ENCODE results near the gene PHLPP1. TPM values are rescaled to one million over a fixed set of nuclear protein-coding genes. Genes with fewer than 3 reads are reported as not detected.

PHLPP1 gene
- total RNA-seq, 1 experiment from 2014 or later: 14.7 TPM

DNA sequence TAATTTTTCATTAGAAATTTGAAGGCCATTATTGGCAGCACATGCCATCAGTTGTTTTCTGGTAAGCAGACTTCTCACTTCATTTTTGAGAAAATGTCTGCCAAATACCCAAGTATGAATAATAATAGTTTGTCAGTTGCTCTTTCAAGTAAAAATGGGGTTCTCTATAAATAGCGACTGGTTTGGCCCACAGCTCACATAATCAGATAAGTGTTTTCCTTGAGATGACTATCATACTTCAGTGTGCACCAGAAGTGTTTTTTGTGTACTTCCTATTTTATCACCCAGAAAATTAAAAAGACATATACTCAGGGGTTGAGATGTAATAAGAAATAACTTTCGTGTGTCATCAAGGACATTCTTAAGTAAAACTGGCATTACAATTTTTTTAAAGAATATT is 147.1 kb downstream of the PHLPP1 start:
- Histone ChIP-seq H3K4me3 (replicated peaks in 1 of 2; ENCODE audit: low read depth in 1 of 2, low read length in 2 of 2) (no peak overlapping the region), H3K9me3 (ENCODE audit: control insufficient read depth in 1 of 2, insufficient read depth in 1 of 2, low read depth in 1 of 2, low read length in 2 of 2) (no peaks in the 10 kb centered on the region), H3K4me1 (ENCODE audit: control insufficient read depth in 1 of 2, insufficient read depth in 2 of 2, low read length in 2 of 2) (peaks cover 5 to 28% of the 10 kb centered on the region in 2 experiments), H3K9me2 (ENCODE audit: insufficient read depth) (no peaks in the 10 kb centered on the region), H3K27ac (ENCODE audit: low read depth, low read length) (no peak overlapping the region), H3K27me3 (ENCODE audit: insufficient read depth, low read length) (no peaks in the 10 kb centered on the region), H3K4me2 (ENCODE audit: low read length) (no peak overlapping the region), H3K36me3 (ENCODE audit: control insufficient read depth in 1 of 2, insufficient read depth in 2 of 2, low read length in 2 of 2) (no peaks in the 10 kb centered on the region), H3K9ac (ENCODE audit: low read length) (no peak overlapping the region), H2AFZ (ENCODE audit: low read depth, low read length, poor library complexity, severe bottlenecking) (no peak overlapping the region), H3K79me2 (ENCODE audit: insufficient read depth, low read length) (no peaks in the 10 kb centered on the region), H4K20me1 (ENCODE audit: insufficient read depth) (no peaks in the 10 kb centered on the region)
- POLR2A ChIA-PET: no interaction called here
- no TSS peak for BruUV-seq (replicated peaks)
- CTCF ChIA-PET: no interaction called here
- TF ChIP-seq EZH2 (IDR thresholded peaks at IDR 0.05) (no peak), ZFX (IDR thresholded peaks at IDR 0.05) (no peak), SIN3A (IDR thresholded peaks at IDR 0.05; ENCODE audit: low read depth) (no peak), YY1 (IDR thresholded peaks at IDR 0.05; ENCODE audit: extremely low read depth, insufficient replicate concordance, low read depth, low read length) (no peak), FOSL1 (IDR thresholded peaks at IDR 0.05; ENCODE audit: low read depth) (no peak), CBX3 (IDR thresholded peaks at IDR 0.05; ENCODE audit: low read depth) (no peak), SP1 (IDR thresholded peaks at IDR 0.05; ENCODE audit: low read depth) (no peak), REST (IDR thresholded peaks at IDR 0.05; ENCODE audit: low read depth) (no peak), POLR2A (IDR thresholded peaks at IDR 0.05; ENCODE audit: borderline replicate concordance, extremely low read depth, insufficient read depth, insufficient read length) (no peak), EGR1 (IDR thresholded peaks at IDR 0.05; ENCODE audit: low read depth) (no peak), ZNF274 (IDR thresholded peaks at IDR 0.05; ENCODE audit: low read depth, low read length) (no peak), CEBPB (IDR thresholded peaks at IDR 0.05; ENCODE audit: low read depth) (no peak), ELF1 (IDR thresholded peaks at IDR 0.05; ENCODE audit: borderline replicate concordance, low read depth) (no peak), TCF7L2 (IDR thresholded peaks at IDR 0.05; ENCODE audit: borderline replicate concordance, extremely low read depth, insufficient read depth, insufficient read length) (no peak), CTCF (IDR thresholded peaks at IDR 0.05 in 2 of 3, conservative IDR thresholded peaks at IDR 0.05 in 1 of 3; ENCODE audit: borderline replicate concordance in 1 of 3, insufficient read depth in 1 of 3, low read depth in 2 of 3, low read length in 2 of 3) (no peak)
- TF ChIP-seq, protein P1, sequence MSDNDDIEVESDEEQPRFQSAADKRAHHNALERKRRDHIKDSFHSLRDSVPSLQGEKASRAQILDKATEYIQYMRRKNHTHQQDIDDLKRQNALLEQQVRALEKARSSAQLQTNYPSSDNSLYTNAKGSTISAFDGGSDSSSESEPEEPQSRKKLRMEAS (IDR thresholded peaks at IDR 0.05): no peak
- TF ChIP-seq, protein P2, sequence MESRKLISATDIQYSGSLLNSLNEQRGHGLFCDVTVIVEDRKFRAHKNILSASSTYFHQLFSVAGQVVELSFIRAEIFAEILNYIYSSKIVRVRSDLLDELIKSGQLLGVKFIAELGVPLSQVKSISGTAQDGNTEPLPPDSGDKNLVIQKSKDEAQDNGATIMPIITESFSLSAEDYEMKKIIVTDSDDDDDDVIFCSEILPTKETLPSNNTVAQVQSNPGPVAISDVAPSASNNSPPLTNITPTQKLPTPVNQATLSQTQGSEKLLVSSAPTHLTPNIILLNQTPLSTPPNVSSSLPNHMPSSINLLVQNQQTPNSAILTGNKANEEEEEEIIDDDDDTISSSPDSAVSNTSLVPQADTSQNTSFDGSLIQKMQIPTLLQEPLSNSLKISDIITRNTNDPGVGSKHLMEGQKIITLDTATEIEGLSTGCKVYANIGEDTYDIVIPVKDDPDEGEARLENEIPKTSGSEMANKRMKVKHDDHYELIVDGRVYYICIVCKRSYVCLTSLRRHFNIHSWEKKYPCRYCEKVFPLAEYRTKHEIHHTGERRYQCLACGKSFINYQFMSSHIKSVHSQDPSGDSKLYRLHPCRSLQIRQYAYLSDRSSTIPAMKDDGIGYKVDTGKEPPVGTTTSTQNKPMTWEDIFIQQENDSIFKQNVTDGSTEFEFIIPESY (IDR thresholded peaks at IDR 0.05; ENCODE audit: extremely low read depth, insufficient replicate concordance, low read length): no peak
- DNase-seq (ENCODE audit: low read depth, low spot score): no peak
- intact Hi-C loops (cut with micrococcal nuclease): no loop called here
- no peak for ATAC-seq
- RAD21 ChIA-PET (ENCODE audit: low non-redundant PET in 1 of 2, low total read pairs in 2 of 2, uncharacterized antibody in 2 of 2, unreplicated experiment in 2 of 2): no interaction called here

Data from HCT116 (cell line).